NT2/D1 (cell line): ENCODE measurements around the gene CTNNA2.
A peak's percentile ranks its signal among the peaks of the same experiment; 100 is the strongest.

Source experiments
- DNase-seq: peaks from one replicate; pipeline ENCODE4 v3.0.0-alpha.2; 2011; ENCODE audit warnings: low read depth, low spot score
- H3K27me3 ChIP-seq: 2 replicates; pipeline ENCODE4 v1.6.0; 2011; ENCODE audit warnings: mild to moderate bottlenecking; ENCODE audit not compliant: insufficient read length, insufficient read depth
- H3K36me3 ChIP-seq: 2 replicates; pipeline ENCODE4 v1.6.1; 2011; ENCODE audit warnings: mild to moderate bottlenecking, low read length, mixed read lengths; ENCODE audit not compliant: insufficient read depth, insufficient read length
- H3K4me1 ChIP-seq: 2 replicates; pipeline ENCODE4 v1.5.1; 2011; ENCODE audit not compliant: insufficient read depth, insufficient read length
- H3K4me3 ChIP-seq: 2 replicates; pipeline ENCODE4 v1.5.1; 2011; ENCODE audit warnings: low read depth; ENCODE audit not compliant: insufficient read length
- H3K9ac ChIP-seq: 2 replicates; pipeline ENCODE4 v1.6.0; 2011; ENCODE audit warnings: low read depth; ENCODE audit not compliant: insufficient read length
- H3K9me3 ChIP-seq: 2 replicates; pipeline ENCODE4 v1.5.1; 2011; ENCODE audit warnings: mild to moderate bottlenecking, low read length; ENCODE audit not compliant: insufficient read depth
- SUZ12 ChIP-seq: IDR thresholded peaks from 2 replicates; pipeline ENCODE4 v1.6.1; 2011; ENCODE audit not compliant: insufficient read length, insufficient read depth; ENCODE audit errors: extremely low read depth
- YY1 ChIP-seq: IDR thresholded peaks from 2 replicates; pipeline ENCODE4 v1.6.1; 2011; ENCODE audit not compliant: insufficient read length, insufficient read depth
- ZNF274 ChIP-seq: IDR thresholded peaks from 2 replicates; pipeline ENCODE4 v1.6.1; 2011; ENCODE audit warnings: mild to moderate bottlenecking, low read depth, low read length

CTNNA2 gene

DNA sequence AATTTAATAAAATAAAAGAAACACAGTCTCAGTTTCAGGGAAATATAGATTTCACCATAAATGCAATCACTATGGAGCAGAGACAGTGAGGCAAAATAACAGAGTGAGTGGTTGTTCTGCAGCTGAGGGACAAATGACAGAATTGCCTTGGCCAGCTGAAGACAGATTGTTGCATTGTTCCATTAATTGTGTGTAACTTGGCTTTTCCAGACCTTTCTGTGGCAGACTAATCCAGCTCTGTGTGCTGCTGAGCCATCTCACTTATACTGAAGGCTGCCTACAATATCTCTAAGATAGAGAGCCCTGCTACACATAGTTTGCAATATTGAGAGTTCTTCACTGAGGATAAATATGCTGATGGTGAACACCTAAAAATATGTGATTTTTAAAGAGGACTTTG lies 780.2 kb downstream of the CTNNA2 start:
- TF ChIP-seq ZNF274 (no peak), YY1 (no peak), SUZ12 (no peak)
- no peak for DNase-seq
- H3K27me3 ChIP-seq, result no peaks in the 10 kb centered on the region
- no peaks in the 10 kb centered on the region for H3K9me3 ChIP-seq
- H3K36me3 ChIP-seq, result no peaks in the 10 kb centered on the region
- H3K4me1 ChIP-seq, result no peaks in the 10 kb centered on the region
- no peak overlapping the region for H3K9ac ChIP-seq
- no peak overlapping the region for H3K4me3 ChIP-seq

DNA sequence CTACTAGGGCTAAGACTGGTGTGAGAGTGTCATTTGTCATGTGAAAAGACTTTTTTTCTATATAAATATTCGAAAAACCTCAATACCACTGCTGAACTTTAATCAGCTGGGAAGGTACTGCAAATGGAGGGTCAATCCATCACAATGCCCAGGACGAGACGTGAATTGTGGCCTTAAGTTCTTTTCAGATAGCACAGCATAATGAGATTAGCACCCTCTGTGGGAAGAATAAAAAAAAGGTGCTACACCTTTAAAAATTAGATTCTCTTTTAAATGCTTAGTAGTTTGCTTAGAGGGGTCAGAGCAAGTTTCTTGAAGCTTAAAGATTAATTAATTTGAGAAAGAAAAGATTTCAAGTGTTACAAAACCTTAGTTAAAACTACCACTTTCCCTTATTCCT lies 786.1 kb downstream of the CTNNA2 start:
- TF ChIP-seq ZNF274, result no peak
- Histone ChIP-seq H3K36me3 (no peaks in the 10 kb centered on the region), H3K4me1 (no peaks in the 10 kb centered on the region), H3K4me3 (no peak overlapping the region), H3K9me3 (no peaks in the 10 kb centered on the region), H3K27me3 (peaks cover 19% of the 10 kb centered on the region), H3K9ac (no peak overlapping the region)
- DNase-seq, result no peak

- DNase-seq, result no peak
- peaks cover 24% of the 10 kb centered on the region for H3K27me3 ChIP-seq
- H3K4me1 ChIP-seq, result no peaks in the 10 kb centered on the region
- H3K4me3 ChIP-seq, result no peak overlapping the region
- no peak overlapping the region for H3K9ac ChIP-seq
- TF ChIP-seq YY1, result no peak
- no peak for TF ChIP-seq SUZ12
- no peak for TF ChIP-seq ZNF274
- H3K9me3 ChIP-seq, result no peaks in the 10 kb centered on the region
- H3K36me3 ChIP-seq, result no peaks in the 10 kb centered on the region
Measured at GRCh38 chr2:80299661-80300060, 786.8 kb downstream of the CTNNA2 start.

DNA sequence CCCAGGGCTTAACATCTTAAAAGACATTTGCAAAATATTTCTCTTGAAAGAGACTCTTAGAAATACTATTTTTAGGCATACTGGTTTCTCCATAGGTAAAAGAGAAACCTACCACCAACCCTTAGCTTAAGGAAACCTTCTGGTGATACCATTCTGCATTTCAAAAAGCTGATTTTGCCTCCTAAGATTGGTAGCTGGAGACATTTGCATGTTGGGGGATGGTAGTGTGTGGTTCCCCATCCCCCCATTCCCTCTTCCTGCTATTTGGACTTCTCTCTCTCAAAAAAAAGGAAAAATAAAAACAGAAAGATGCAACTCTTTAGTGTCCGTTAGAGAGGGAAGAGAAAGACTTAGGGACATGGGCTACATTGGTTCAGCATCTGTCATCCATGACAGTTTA lies 787.5 kb downstream of the CTNNA2 start:
- TF ChIP-seq YY1, result no peak
- TF ChIP-seq ZNF274, result no peak
- no peak for TF ChIP-seq SUZ12
- no peaks in the 10 kb centered on the region for H3K4me1 ChIP-seq
- no peak for DNase-seq
- peaks cover 31% of the 10 kb centered on the region for H3K27me3 ChIP-seq
- no peaks in the 10 kb centered on the region for H3K9me3 ChIP-seq
- H3K36me3 ChIP-seq, result no peaks in the 10 kb centered on the region
- no peak overlapping the region for H3K9ac ChIP-seq
- H3K4me3 ChIP-seq, result no peak overlapping the region

- DNase-seq, result no peak
- no peaks in the 10 kb centered on the region for H3K4me1 ChIP-seq
- H3K27me3 ChIP-seq, result peaks cover 37% of the 10 kb centered on the region
- H3K36me3 ChIP-seq, result no peaks in the 10 kb centered on the region
- TF ChIP-seq YY1, result no peak
- TF ChIP-seq ZNF274, result no peak
- no peak for TF ChIP-seq SUZ12
- H3K9ac ChIP-seq, result no peak overlapping the region
- H3K4me3 ChIP-seq, result no peak overlapping the region
- H3K9me3 ChIP-seq, result no peaks in the 10 kb centered on the region
Measured at GRCh38 chr2:80300954-80301353, 788.1 kb downstream of the CTNNA2 start.

- no peak overlapping the region for H3K9ac ChIP-seq
- H3K27me3 ChIP-seq, result peaks cover 38% of the 10 kb centered on the region
Measured at GRCh38 chr2:80302001-80302313, 789.1 kb downstream of the CTNNA2 start.

DNA sequence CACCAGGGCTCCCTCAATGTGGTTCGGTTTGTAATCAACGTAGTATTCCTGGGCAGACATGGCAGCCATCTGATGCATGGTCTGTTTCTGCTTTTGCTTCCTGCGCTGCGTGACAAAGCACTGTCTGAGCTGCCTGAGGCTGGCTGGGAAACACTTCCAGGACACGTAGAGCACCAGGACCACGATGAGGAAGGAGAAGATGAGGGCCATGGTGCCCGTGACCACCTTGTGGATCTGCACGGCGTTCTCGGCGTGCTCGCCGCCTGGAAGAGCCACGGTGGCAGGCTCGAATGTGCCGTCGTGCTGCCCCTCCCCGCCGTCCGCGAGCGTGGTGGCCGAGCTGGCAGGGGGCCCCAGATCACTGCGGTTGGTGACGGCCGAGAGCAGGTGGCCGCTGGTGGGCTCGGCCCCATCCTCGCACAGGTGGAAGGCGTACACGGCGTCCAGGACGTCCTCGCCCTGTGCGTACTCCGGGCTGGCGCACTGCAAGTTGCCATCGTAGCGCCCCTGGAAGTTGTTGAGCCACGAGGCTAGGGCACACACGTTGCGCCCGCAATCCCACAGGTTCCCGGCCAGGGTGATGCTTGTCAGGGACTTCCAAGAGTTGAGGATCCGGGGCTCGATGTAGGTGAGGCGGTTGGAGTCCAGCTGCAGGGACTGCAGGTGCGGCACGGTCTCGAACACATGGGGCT lies 789.6 kb downstream of the CTNNA2 start:
- H3K36me3 ChIP-seq, result no peaks in the 10 kb centered on the region
- no peaks in the 10 kb centered on the region for H3K9me3 ChIP-seq
- TF ChIP-seq SUZ12 (no peak), YY1 (no peak), ZNF274 (no peak)
- no peak for DNase-seq
- no peak overlapping the region for H3K4me3 ChIP-seq
- H3K4me1 ChIP-seq, result no peaks in the 10 kb centered on the region
- H3K9ac ChIP-seq, result no peak overlapping the region
- H3K27me3 ChIP-seq, result peaks cover 38% of the 10 kb centered on the region

More at GRCh38 chr2:80302001-80302313, 789.1 kb downstream of the CTNNA2 start:
- no peak for TF ChIP-seq YY1
- TF ChIP-seq SUZ12, result no peak
- TF ChIP-seq ZNF274, result no peak
- DNase-seq, result no peak
- Histone ChIP-seq H3K36me3 (no peaks in the 10 kb centered on the region), H3K4me1 (no peaks in the 10 kb centered on the region), H3K9me3 (no peaks in the 10 kb centered on the region), H3K4me3 (no peak overlapping the region)

GRCh38 chr2:80303006-80303908 lies 790.4 kb downstream of the CTNNA2 start:
- TF ChIP-seq ZNF274, result no peak
- no peak for TF ChIP-seq SUZ12
- no peak for TF ChIP-seq YY1
- Histone ChIP-seq H3K4me3 (peak overlapping the region; percentile 58), H3K36me3 (no peaks in the 10 kb centered on the region), H3K4me1 (no peaks in the 10 kb centered on the region), H3K9ac (no peak overlapping the region), H3K9me3 (no peaks in the 10 kb centered on the region), H3K27me3 (peaks cover 38% of the 10 kb centered on the region)
- DNase-seq, result no peak
